GM21526 (cell line): ENCODE data around the gene HACE1.
"Not testable (repeated sequence)": the region's sequence is repeated elsewhere in the genome, so short reads cannot be mapped to it uniquely, and the experiment has no call there.

Experiments
- ATAC-seq: cut with Tn5 transposase; IDR thresholded peaks from one replicate; pipeline ENCODE4 v1.9.1; 2021; ENCODE audit warnings: moderate library complexity; ENCODE audit not compliant: unreplicated experiment, low FRiP score

The HACE1 gene

GRCh38 chr6:104739124-104739523, 120.6 kb downstream of the HACE1 start:
- not testable (repeated sequence) for ATAC-seq

- ATAC-seq, result not testable (repeated sequence)
These were observed 122.2 kb downstream of the HACE1 start for GRCh38 chr6:104737567-104737966.

- no peak for ATAC-seq
These were observed 123.2 kb downstream of the HACE1 start for GRCh38 chr6:104736545-104736944.

GRCh38 chr6:104730450-104730849, 129.3 kb downstream of the HACE1 start:
- ATAC-seq, result no peak

GRCh38 chr6:104729433-104729832, 130.3 kb downstream of the HACE1 start:
- no peak for ATAC-seq

- no peak for ATAC-seq
These were observed 131.3 kb downstream of the HACE1 start for GRCh38 chr6:104728448-104728847.

- ATAC-seq, result no peak
These were observed 141.0 kb downstream of the HACE1 start for GRCh38 chr6:104718672-104719071.

GRCh38 chr6:104716858-104717257, 142.9 kb downstream of the HACE1 start:
- ATAC-seq, result no peak

- no peak for ATAC-seq
These were observed 144.9 kb downstream of the HACE1 start for GRCh38 chr6:104714796-104715195.

- no peak for ATAC-seq
These were observed 145.7 kb downstream of the HACE1 start for GRCh38 chr6:104713982-104714381.

GRCh38 chr6:104711371-104711770, 148.3 kb downstream of the HACE1 start:
- ATAC-seq, result no peak

GRCh38 chr6:104710543-104711335, 149.0 kb downstream of the HACE1 start:
- no peak for ATAC-seq

GRCh38 chr6:104705916-104706442, 153.7 kb downstream of the HACE1 start:
- ATAC-seq, result no peak

- ATAC-seq, result no peak
These were observed 154.5 kb downstream of the HACE1 start for GRCh38 chr6:104705095-104705707.

GRCh38 chr6:104704191-104704590, 155.5 kb downstream of the HACE1 start:
- no peak for ATAC-seq

GRCh38 chr6:104702126-104702841, 157.4 kb downstream of the HACE1 start:
- no peak for ATAC-seq

GRCh38 chr6:104700371-104701185, 159.1 kb downstream of the HACE1 start:
- no peak for ATAC-seq

- no peak for ATAC-seq
These were observed 160.0 kb downstream of the HACE1 start for GRCh38 chr6:104699593-104700329.

- ATAC-seq, result no peak
These were observed 160.7 kb downstream of the HACE1 start for GRCh38 chr6:104698979-104699378.

- ATAC-seq, result no peak
These were observed 167.7 kb downstream of the HACE1 start for GRCh38 chr6:104692008-104692407.
